GM12801 (cell line): ENCODE results near the gene B3GALT5.

ENCODE experiments used
- TF ChIP-seq, protein P1 (sequence below): IDR thresholded peaks from one replicate; pipeline ENCODE4 v1.5.1; 2011; ENCODE audit warnings: control low read depth; ENCODE audit not compliant: insufficient read length; ENCODE audit errors: extremely low read depth

Gene B3GALT5, protein sequence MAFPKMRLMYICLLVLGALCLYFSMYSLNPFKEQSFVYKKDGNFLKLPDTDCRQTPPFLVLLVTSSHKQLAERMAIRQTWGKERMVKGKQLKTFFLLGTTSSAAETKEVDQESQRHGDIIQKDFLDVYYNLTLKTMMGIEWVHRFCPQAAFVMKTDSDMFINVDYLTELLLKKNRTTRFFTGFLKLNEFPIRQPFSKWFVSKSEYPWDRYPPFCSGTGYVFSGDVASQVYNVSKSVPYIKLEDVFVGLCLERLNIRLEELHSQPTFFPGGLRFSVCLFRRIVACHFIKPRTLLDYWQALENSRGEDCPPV

DNA sequence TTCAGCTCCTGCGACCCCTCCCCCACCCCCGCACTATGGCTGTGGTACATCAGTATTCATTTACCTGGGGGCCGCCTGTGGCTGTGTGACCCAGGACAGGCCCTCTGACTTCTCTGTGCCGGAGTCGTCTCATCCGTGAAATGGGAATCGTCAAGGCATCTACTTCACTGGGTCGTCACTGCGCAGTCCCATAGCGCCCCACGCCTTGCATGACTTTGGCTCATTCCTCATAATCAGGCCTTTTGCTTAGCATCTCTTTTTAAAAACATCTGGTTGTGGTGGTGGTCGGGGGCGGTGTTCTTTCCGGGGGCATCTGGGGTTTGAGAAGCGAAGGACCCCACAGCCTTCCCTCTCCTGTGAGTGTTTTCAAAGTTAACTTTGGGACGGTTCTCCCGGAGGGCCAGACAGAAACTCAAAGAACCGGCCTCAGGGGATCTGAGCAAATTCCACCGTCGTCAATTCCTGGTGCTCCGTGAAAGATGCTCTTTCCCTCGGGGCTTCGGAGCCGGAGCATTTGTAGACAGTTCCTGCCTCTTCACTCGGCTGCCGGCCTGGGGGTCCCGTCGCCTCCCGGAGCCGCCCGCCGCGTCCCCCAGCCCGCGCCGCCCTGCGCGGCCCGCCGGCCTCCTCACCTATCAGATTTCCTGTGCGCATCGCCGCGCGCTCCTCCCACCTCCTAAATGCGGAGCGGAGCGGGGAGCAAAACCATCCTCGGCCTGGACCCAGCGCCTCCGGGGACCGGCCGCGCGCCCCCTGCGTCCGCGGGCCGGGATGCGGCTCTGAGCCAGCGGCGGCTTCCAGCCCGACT, at the start of gene B3GALT5:
TSS of gene B3GALT5 (plus strand) at position 708 of the 808 bp plus-strand sequence. CDS start 47,620 bp downstream, outside the sequence.
- TF ChIP-seq, protein P1, sequence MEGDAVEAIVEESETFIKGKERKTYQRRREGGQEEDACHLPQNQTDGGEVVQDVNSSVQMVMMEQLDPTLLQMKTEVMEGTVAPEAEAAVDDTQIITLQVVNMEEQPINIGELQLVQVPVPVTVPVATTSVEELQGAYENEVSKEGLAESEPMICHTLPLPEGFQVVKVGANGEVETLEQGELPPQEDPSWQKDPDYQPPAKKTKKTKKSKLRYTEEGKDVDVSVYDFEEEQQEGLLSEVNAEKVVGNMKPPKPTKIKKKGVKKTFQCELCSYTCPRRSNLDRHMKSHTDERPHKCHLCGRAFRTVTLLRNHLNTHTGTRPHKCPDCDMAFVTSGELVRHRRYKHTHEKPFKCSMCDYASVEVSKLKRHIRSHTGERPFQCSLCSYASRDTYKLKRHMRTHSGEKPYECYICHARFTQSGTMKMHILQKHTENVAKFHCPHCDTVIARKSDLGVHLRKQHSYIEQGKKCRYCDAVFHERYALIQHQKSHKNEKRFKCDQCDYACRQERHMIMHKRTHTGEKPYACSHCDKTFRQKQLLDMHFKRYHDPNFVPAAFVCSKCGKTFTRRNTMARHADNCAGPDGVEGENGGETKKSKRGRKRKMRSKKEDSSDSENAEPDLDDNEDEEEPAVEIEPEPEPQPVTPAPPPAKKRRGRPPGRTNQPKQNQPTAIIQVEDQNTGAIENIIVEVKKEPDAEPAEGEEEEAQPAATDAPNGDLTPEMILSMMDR: no peak

DNA sequence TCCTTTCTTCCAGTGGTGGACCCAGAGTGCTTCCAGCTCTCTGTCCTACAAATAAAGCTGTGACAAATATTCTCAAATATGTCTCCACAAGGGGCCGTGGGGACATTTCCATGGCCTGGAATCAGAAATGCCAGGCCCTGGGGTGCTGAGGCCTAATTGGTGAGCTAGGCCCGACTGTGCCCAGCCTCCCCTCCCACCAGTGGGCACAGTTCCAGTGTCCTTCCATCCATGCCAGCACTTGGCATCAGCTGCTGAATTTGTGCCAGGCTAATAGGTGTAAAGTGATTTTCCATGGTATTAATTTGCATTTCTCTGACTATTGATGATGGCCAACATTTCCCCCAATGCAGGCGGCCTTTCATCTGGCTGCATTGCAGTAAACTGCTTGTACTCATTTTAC, 48.5 kb upstream of the B3GALT5 start:
- TF ChIP-seq, protein P1: no peak

DNA sequence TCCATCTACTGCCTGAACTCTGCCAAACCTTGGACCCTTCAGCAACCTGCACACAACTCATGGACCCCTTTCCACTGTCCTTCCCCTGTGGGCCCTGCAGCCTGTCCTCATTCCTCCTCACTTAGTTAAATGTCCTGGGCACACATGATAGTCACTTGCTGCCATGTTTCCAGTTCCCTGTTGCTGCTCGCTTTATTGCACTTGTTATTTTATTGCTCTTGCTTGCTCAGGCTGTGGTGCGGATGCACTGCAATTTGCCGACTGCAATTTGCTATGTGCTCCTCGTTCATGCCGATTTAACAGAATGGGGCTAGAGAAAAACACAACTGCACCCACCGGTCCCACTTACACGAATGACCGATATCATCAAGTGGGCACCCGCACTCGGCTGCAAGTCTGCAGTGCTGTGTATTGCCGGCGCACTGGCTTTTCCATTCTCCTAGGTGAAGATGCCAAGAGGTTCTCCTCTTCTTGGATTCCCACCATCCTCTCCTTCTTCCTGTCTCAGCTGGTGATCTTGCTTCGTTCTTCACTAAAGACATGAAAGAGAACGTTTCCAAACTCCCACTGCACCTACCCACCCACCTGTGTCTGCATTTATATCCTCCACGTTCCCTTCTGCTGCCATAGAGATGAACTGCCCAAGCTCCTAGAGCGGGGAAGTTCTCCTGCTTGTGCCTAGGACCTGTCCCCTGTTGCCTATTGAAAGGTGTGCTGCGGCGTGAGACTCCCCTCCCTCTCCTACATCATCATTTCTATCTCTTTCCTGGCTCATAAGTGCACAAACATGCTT, 45.4 kb upstream of the B3GALT5 start:
- TF ChIP-seq, protein P1: no peak

DNA sequence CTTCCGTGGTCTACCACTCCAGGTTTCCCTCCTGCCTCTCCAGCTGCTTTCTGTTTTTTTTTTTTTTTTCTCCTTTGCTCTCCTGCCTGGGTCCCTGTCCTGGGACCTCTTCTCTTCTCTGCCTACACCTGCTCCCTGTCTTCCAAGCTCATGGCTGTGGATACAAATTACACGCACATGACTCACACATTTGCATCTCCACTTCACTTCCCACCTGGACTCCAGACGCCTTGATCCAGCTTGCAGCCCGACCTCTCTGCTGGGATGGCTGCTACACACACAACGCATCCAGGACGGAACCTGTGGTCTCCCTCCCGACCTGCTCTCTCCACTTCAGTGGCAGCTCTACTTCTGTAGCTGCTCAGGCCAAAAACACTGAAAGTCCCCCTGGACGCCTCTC, 44.4 kb upstream of the B3GALT5 start:
- TF ChIP-seq, protein P1: no peak

DNA sequence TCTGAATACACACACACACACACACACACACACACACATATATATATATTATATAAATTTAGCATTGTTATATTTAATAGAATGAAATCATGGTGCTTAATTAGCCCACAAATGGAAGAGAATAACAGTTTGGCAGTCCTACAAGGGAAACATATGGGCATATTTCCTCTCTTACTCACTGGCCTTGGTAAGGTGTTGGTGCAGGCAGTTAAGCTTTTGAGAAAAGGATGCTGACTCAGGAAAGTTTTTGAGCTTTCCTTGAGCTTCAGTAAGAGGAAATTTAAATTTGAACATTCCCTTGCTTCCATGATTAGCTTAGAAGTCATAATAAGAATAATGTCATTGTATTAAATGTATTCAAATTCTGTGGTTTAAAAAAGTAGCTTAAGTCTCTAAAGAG, 37.0 kb upstream of the B3GALT5 start:
- TF ChIP-seq, protein P1: no peak

DNA sequence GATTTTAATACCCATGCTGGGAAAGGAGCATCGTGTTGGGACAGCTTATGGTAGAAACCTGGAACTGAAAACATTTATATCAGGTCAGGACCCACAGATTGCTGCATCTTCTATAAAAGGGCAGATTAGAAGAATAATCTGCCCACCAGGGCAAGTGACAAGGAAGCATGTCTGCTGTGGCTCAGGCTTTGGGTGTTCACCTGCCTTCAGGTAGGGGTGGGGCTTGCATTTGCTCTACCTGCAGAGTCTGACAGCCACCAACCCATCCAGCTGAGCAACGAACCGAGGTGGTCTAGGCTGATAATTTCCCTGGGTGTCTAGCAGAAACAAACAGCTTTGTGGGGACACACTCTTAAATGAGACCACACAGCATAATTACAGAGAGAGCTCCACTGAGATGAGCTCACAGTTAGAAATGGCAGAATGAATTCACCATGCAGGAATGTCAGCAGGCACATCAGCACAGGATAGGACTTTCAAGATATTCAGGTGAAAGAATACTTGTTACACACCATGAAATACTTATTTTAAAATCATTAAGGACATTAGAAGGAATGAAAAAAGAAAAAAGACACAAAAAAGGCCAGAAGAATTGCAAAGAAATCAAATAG, 36.1 kb upstream of the B3GALT5 start:
- TF ChIP-seq, protein P1: no peak
